ENCODE measurements around the gene TGFA.

DNA sequence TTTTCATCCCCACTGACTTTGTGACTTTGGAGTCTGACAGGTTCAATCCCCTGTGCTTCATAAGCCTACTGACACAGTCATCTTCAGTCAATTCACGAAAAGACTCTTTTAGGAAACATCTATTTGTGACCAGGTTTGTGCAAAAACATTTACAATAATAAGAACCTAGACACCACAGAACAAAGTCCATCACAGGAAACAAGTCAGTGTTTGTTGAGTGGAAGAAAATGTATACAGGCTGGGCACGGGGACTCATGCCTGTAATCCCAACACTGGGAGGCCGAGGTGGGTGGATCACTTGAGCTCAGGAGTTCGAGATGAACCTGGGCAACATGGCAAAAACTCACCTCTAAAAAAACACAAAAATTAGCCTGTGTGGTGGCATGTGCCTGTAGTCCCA lies 49.7 kb downstream of the TGFA start:
- TF ChIP-seq CTCF (conservative IDR thresholded peaks at IDR 0.05; ENCODE audit: low read length) (no peak), EZH2phosphoT487 (IDR thresholded peaks at IDR 0.05; ENCODE audit: borderline replicate concordance, low read depth, low read length) (no peak)
